NCI-H524 treated with DMSO at 0.1 percent for 48 hours (cell line): ENCODE measurements around the gene STXBP3.
A peak's percentile ranks its signal among the peaks of the same experiment; 100 is the strongest.

Experiments
- DNase-seq: peaks from one replicate; lab custom pipeline; 2025; lab: John Stamatoyannopoulos, UW

The STXBP3 gene

DNA sequence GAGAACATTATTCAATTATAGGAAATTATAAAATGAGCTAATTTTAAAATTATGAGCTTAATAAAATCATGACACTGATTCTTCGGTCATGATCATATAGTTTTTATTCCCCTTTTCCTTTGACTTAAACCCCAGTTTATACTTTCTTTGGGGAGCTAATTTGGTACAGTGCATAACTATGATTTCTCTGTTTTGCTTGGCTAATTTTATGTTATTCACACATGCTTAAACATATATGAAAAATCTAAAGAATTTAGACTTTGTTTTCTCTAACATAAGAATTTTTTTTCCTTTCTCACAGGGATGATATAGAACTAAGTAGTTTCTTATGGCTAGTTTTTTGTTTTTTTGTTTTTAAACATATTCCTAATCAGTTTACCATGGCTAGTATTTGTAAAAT lies 52.5 kb downstream of the STXBP3 start:
- no peak for DNase-seq

GRCh38 chr1:108801101-108801500 lies 54.6 kb downstream of the STXBP3 start:
- no peak for DNase-seq

DNA sequence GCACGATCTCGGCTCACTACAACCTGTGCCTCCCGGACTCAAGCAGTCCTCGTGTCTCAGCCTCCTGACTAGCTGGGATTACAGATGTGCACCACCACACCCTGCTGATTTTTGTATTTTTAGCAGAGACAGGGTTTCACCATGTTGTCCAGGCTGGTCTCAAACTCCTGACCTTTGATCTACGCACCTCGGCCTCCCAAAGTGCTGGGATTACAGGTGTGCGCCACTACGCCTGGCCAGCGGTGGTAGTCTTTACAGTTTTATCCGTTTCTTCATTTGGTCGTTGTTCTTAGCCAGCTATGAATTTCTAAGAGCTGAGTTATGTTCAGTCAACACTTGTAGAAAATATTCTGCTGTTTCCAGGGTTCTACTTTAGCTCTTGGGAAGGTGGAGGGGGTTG lies 57.1 kb downstream of the STXBP3 start:
- DNase-seq, result no peak

DNA sequence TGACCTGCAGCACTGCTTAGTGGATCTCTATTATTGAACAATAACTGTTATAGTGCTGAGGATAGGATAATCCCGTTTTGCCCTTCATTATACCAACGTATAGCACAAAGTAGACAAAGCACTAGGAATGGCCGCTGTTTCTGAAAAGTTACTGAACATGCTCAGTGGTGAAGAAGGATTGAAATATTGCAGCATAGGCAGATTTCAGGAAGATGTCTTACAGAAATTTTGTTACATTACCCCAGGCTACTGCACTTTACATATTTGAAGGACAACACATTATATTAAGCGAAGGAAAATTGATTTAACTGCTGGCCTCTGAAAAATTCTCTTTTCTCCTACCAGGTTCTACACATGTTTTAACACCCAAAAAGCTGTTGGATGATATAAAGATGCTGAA lies 62.0 kb downstream of the STXBP3 start:
- DNase-seq, result no peak

DNA sequence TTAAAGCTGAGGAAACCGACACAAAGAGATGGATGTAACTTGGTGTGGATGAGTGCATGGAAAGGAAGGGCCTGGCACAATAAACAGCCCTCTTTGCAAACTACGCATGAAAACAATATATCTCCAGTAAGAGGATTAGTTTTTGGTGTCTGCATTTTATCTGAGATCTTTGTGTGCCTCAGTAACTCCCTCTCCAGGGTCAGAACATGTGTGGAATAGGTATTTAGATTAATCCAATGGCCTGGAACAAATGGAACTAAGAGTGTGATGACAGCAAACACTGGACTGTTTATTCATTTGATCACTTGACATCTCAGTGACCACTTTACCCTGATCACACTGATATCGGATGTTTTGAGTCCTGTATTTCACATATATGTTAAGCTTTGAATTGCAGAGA lies 65.1 kb downstream of the STXBP3 start:
- DNase-seq, result no peak

GRCh38 chr1:108813326-108813725 lies 66.9 kb downstream of the STXBP3 start:
- no peak for DNase-seq

GRCh38 chr1:108814343-108815125 lies 68.1 kb downstream of the STXBP3 start:
- DNase-seq, result no peak

DNA sequence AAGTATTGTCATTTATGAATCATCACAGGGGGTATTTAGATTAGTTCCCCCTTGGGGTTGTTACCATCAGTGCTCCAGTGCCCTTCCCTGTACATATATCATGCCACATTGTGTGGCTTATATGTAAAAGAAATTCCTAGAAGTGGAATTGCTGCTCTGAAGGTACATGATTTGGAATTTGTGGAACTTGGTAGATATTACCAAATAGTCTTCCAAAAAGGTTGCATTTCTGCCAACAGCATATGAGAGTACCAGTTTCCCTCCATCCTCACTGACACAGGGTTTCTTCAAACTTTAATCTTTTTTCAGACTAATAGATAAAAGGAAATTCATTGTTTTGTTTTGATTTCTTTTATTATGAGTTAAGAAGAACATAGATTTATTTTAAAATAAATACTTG lies 69.1 kb downstream of the STXBP3 start:
- DNase-seq, result no peak

GRCh38 chr1:108816049-108816893 lies 69.8 kb downstream of the STXBP3 start:
- DNase-seq, result peak; percentile 55

GRCh38 chr1:108817016-108817415 lies 70.5 kb downstream of the STXBP3 start:
- no peak for DNase-seq

- no peak for DNase-seq
Observed at GRCh38 chr1:108817811-108818210, 71.3 kb downstream of the STXBP3 start.

GRCh38 chr1:108819878-108820277 lies 73.4 kb downstream of the STXBP3 start:
- DNase-seq, result no peak

GRCh38 chr1:108823632-108824031 lies 77.2 kb downstream of the STXBP3 start:
- DNase-seq, result no peak

- no peak for DNase-seq
Observed at GRCh38 chr1:108824051-108824450, 77.6 kb downstream of the STXBP3 start.

DNA sequence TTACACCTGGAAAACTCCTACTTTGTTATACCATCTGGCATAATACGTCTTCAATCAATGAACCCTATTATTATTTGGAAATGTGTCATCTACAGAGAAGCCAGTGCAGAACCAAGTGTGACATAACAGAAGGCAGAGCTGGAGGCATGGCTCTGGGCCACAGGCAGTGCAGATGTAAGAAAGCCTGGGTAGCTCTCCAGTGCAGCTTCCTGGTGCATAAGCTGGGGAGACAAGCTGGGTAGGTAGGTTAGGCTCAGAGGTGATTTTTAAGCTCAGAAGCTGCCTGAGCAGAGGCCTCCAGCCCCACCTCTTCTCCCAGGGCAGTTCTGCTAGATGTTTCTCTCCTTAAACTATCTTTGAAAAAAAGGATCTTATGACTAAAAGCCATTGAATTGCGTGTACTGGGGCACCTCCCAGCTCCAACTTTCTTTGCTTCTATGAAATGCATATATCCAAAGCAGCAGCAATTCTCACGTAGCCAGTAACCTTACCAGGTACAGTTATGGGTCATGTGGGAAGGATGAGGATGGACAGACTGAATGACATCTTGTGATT lies 79.7 kb downstream of the STXBP3 start:
- no peak for DNase-seq

DNA sequence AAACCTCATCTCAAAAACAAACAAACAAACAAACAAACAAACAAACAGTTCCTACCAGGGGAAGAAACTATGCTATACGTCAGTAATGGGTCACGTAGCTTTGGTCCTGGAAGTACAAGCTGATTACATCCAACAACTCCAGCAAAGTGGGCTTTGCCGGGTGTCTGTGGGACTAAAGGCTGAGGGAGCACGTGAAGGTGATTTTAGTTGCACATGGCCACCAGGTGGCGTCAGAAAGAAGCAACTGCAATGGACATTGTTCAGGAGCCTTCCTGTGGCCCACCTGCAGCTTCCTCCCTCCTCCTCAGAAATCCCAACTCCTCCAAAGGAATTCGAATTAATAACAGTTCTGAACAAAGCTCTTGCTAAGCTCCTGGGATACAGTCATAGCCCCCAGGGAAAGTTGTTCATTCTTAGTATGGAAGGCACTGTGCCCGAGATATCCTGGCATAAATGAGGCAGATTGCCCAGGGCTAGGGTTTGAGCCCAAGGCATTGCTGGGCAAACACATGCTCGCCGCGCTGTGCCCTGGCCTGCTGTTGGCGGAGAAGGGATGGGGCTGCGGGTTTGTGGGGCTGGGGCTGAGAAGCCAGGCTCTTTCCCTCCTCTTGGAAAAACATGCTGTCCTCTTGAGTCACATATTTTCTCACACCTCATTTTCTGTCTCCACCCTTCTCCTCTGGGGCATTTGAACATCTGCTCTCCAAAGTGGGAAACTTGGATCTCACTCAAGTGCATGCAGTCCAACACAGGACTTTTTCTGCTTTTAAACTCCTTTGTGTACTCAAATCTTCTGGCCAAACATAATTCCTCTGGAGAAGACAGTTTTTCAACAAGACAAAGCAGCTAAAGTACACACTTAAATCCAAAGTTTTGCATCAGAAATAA lies 81.8 kb downstream of the STXBP3 start:
- peak; percentile 44 for DNase-seq

- no peak for DNase-seq
Observed at GRCh38 chr1:108829498-108829916, 83.0 kb downstream of the STXBP3 start.

DNA sequence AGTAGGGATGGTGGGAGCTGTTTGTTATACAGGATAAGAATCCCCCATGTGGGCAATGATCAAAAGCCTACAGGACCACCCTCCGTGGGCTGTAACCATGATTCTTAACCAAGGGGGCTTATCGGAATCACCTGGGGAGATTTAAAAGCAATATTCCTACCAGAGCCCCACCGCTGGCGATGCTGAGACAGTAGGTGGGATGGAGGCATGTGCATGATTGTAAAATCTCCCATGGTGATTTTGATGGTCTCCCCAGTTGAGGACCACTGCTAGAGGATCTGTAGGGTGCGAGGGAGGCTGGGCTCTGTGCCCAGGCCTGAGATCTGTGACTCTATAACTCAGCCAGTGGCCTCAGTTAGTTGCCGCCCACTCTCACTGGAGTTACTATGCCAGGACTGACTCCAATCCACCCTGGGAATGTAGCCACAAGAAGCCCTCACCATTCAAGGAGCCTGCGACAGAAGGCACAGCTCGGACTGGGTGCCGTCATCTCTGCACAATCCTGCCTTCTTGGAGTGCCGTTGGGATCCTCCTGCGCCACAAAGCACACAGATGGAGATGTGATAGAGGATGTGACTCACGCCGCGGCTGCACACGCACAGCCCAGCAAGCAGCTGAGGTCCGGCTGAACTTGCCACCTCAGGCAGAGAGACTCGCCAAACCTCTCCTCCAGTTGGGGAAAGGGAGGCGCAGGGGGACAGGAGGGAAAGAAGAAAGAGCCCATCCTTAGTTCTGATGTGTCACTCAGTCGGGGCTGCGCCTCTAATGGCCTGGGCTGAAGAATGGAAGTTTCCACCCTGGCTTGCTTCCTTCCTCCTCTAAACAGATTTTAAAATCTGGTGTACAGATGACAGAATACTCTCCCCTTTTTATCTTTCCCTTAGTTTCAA lies 83.9 kb downstream of the STXBP3 start:
- peak; percentile 17 for DNase-seq

- no peak for DNase-seq
Observed at GRCh38 chr1:108831225-108831624, 84.8 kb downstream of the STXBP3 start.

GRCh38 chr1:108832929-108833328 lies 86.5 kb downstream of the STXBP3 start:
- no peak for DNase-seq

GRCh38 chr1:108841703-108842102 lies 95.2 kb downstream of the STXBP3 start:
- DNase-seq, result no peak
